GM19099 (cell line): ENCODE measurements around the gene ZMYM4.

Experiments
- POLR2A ChIP-seq: IDR thresholded peaks from 3 replicates; pipeline ENCODE4 v1.6.1; 2011; ENCODE audit warnings: low read depth; ENCODE audit not compliant: insufficient read length; ENCODE audit errors: extremely low read depth

Gene ZMYM4

GRCh38 chr1:35361638-35362037, 93.1 kb downstream of the ZMYM4 start:
- no peak for TF ChIP-seq POLR2A

- no peak for TF ChIP-seq POLR2A
These were observed 96.2 kb downstream of the ZMYM4 start for GRCh38 chr1:35364741-35365140.

GRCh38 chr1:35367914-35368313, 99.4 kb downstream of the ZMYM4 start:
- no peak for TF ChIP-seq POLR2A

GRCh38 chr1:35369922-35370671, 101.6 kb downstream of the ZMYM4 start:
- TF ChIP-seq POLR2A, result no peak

- no peak for TF ChIP-seq POLR2A
These were observed 103.0 kb downstream of the ZMYM4 start for GRCh38 chr1:35371506-35371905.

- no peak for TF ChIP-seq POLR2A
These were observed 109.0 kb downstream of the ZMYM4 start for GRCh38 chr1:35377555-35377954.

GRCh38 chr1:35379317-35380000, 111.0 kb downstream of the ZMYM4 start:
- no peak for TF ChIP-seq POLR2A

- no peak for TF ChIP-seq POLR2A
These were observed 113.6 kb downstream of the ZMYM4 start for GRCh38 chr1:35382107-35382506.

- no peak for TF ChIP-seq POLR2A
These were observed 117.8 kb downstream of the ZMYM4 start for GRCh38 chr1:35386290-35386689.

GRCh38 chr1:35386959-35387358, 118.5 kb downstream of the ZMYM4 start:
- TF ChIP-seq POLR2A, result no peak

GRCh38 chr1:35390600-35391494, 122.3 kb downstream of the ZMYM4 start:
- TF ChIP-seq POLR2A, result no peak

- no peak for TF ChIP-seq POLR2A
These were observed 125.9 kb downstream of the ZMYM4 start for GRCh38 chr1:35394386-35394785.

- no peak for TF ChIP-seq POLR2A
These were observed 130.2 kb downstream of the ZMYM4 start for GRCh38 chr1:35398739-35399138.

- no peak for TF ChIP-seq POLR2A
These were observed 132.5 kb downstream of the ZMYM4 start for GRCh38 chr1:35401049-35401448.

GRCh38 chr1:35406103-35406502, 137.6 kb downstream of the ZMYM4 start:
- no peak for TF ChIP-seq POLR2A
